ENCODE data around the gene CSNK1A1L. TPM values are rescaled to one million over a fixed set of nuclear protein-coding genes. Genes with fewer than 3 reads are reported as not detected.
A peak's percentile ranks its signal among the peaks of the same experiment; 100 is the strongest.

CSNK1A1L gene
- total and polyA plus RNA-seq, 10 of the 15 experiments (the other 5 are each of a cell fraction or from before 2014, with no cell fraction given), result not detected

GRCh38 chr13:37058910-37059847 is 46.3 kb downstream of the CSNK1A1L start, which contains the start of gene SUPT20H (continued):
- no peak for TF ChIP-seq IRF3 (IDR thresholded peaks at IDR 0.05)
- TF ChIP-seq, protein P1, sequence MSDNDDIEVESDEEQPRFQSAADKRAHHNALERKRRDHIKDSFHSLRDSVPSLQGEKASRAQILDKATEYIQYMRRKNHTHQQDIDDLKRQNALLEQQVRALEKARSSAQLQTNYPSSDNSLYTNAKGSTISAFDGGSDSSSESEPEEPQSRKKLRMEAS (IDR thresholded peaks at IDR 0.05; ENCODE audit: low read depth, low read length), result no peak; the same call in 1 of the 2 replicates
- no peak for TF ChIP-seq JUNB (IDR thresholded peaks at IDR 0.05)
- 0 out of 2 replicates have a peak, but pooled peaks have one; percentile 12 for TF ChIP-seq BRCA1 (IDR thresholded peaks at IDR 0.05; ENCODE audit: low read depth, low read length)
- TF ChIP-seq MTA3 (IDR thresholded peaks at IDR 0.05; ENCODE audit: borderline replicate concordance, low read length), result no peak
- TF ChIP-seq ZSCAN29 (IDR thresholded peaks at IDR 0.05), result no peak
- no peak for TF ChIP-seq BACH1 (IDR thresholded peaks at IDR 0.05; ENCODE audit: borderline replicate concordance)
- no peak for TF ChIP-seq ZNF24 (IDR thresholded peaks at IDR 0.05)
- TF ChIP-seq SP1 (IDR thresholded peaks at IDR 0.05; ENCODE audit: low read depth, low read length), result peak; percentile 59
- no peak for TF ChIP-seq PBX3 (IDR thresholded peaks at IDR 0.05; ENCODE audit: insufficient replicate concordance, low read depth, low read length)
- TF ChIP-seq EP300 (IDR thresholded peaks at IDR 0.05; ENCODE audit: borderline replicate concordance in 1 of 2, control insufficient read depth in 1 of 2, low read depth in 2 of 2, low read length in 2 of 2), result no peak
- peak; percentile 13 for TF ChIP-seq CREB1 (IDR thresholded peaks at IDR 0.05; ENCODE audit: low read depth)
- peak; percentile 57; the same call in 1 of the 2 replicates for TF ChIP-seq TAF1 (IDR thresholded peaks at IDR 0.05; ENCODE audit: borderline replicate concordance, low read depth, low read length)
- no peak for TF ChIP-seq ETV6 (conservative IDR thresholded peaks at IDR 0.05 in 1 of 2, IDR thresholded peaks at IDR 0.05 in 1 of 2; ENCODE audit: borderline replicate concordance in 1 of 2, low read depth in 1 of 2)
- no peak for TF ChIP-seq ZNF687 (IDR thresholded peaks at IDR 0.05)
- no peak for TF ChIP-seq SMAD5 (IDR thresholded peaks at IDR 0.05; ENCODE audit: low read depth)
- no peak for TF ChIP-seq ZBTB33 (IDR thresholded peaks at IDR 0.05)
- TF ChIP-seq CHD1 (IDR thresholded peaks at IDR 0.05; ENCODE audit: low read depth, low read length), result no peak
- TF ChIP-seq EGR1 (IDR thresholded peaks at IDR 0.05; ENCODE audit: borderline replicate concordance in 1 of 2, low read depth in 2 of 2, low read length in 2 of 2), result peak in 1 of 2 experiments; percentile 54; a peak in 1 of 3 replicates
- peak; percentile 12; the same call in 1 of the 2 replicates for TF ChIP-seq EED (IDR thresholded peaks at IDR 0.05; ENCODE audit: low read depth)
